Occipital lobe (tissue), 2 donors: Measurements from ENCODE around the gene C3AR1. TPM values are rescaled to one million over a fixed set of nuclear protein-coding genes. Genes with fewer than 3 reads are reported as not detected.
"Not testable (repeated sequence)": the region's sequence is repeated elsewhere in the genome, so short reads cannot be mapped to it uniquely, and the experiment has no call there.

Source experiments
- DNase-seq: peaks from one replicate; lab custom pipeline; 2025; lab: John Stamatoyannopoulos, UW
- total RNA-seq: library from RNA; depleted of rRNA; stranded (reverse); fragments of >200 nt; gene quantifications from one replicate; pipeline ENCODE4 v1.2.3, GENCODE V29; 2014

The C3AR1 gene
- total RNA-seq, 1 donor from 2014 or later: 3.1 TPM

GRCh38 chr12:8028267-8028666 is 37.9 kb downstream of the C3AR1 start:
- DNase-seq: no peak

- no peak for DNase-seq
Observed at GRCh38 chr12:8027856-8028255, 38.3 kb downstream of the C3AR1 start.

GRCh38 chr12:8026291-8026900 is 39.8 kb downstream of the C3AR1 start:
- peak; percentile 95 for DNase-seq

GRCh38 chr12:8018666-8019581 is 47.2 kb downstream of the C3AR1 start:
- DNase-seq: no peak

- DNase-seq: not testable (repeated sequence)
Observed at GRCh38 chr12:8018213-8018612, 47.9 kb downstream of the C3AR1 start.

- DNase-seq: no peak
Observed at GRCh38 chr12:8014836-8015235, 51.3 kb downstream of the C3AR1 start.

GRCh38 chr12:8012651-8013309 is 53.4 kb downstream of the C3AR1 start:
- DNase-seq: no peak

GRCh38 chr12:8011331-8011730 is 54.8 kb downstream of the C3AR1 start:
- DNase-seq: no peak

Other genes with a start within 250 kb of the C3AR1 start
- gene SLC2A14, start 193.4 kb downstream of the C3AR1 start, total RNA-seq: not detected
- gene SLC2A3, start 130.2 kb downstream of the C3AR1 start, total RNA-seq: 57.1 TPM
- gene FOXJ2, start 33.6 kb downstream of the C3AR1 start, total RNA-seq: 7.3 TPM
- 174 TPM for gene NECAP1, start 15.9 kb upstream of the C3AR1 start, total RNA-seq
- gene CLEC4A, start 57.3 kb upstream of the C3AR1 start, total RNA-seq: 0.31 TPM
- gene ZNF705A, start 90.7 kb upstream of the C3AR1 start, total RNA-seq: not detected
- gene FAM90A1, start 161.3 kb upstream of the C3AR1 start, total RNA-seq: 0.16 TPM